HL-60/S4 treated with retinoic acid at 250 ng/mL for 4 days and 3 days (cell line): ENCODE data around the gene RRP36.
"Not testable (repeated sequence)": the region's sequence is repeated elsewhere in the genome, so short reads cannot be mapped to it uniquely, and the experiment has no call there.

Experiments
- in situ Hi-C: fragments of 300-500 bp; cut with MboI; formaldehyde crosslinking; loops from 2 replicates; pipeline ENCODE4 v1.7.0; 2022; ENCODE audit warnings: low sequenced_read_pairs

The RRP36 gene

DNA sequence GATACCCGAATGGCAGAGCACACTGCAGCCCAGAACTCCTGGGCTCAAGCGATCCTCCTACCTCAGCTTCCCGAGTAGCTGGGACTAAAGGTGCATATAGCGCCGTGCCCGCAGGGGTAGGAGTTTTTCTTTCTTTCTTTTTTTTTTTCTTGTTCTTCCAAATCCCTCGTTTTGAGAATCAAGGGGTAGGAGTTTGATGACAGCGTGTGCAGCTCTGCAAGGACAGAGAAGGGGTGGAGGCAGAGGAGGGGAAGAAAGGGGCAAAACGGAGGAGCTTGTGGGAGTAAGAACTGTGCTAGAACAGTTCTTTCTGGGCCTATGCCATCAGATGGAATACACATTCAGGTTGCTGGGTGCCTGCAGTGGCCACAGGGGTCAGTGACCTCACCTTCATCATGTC, 15.3 kb downstream of the RRP36 start:
- in situ Hi-C loops: no loop called here

GRCh38 chr6:43037197-43037596, 15.8 kb downstream of the RRP36 start:
- in situ Hi-C loops: no loop called here

DNA sequence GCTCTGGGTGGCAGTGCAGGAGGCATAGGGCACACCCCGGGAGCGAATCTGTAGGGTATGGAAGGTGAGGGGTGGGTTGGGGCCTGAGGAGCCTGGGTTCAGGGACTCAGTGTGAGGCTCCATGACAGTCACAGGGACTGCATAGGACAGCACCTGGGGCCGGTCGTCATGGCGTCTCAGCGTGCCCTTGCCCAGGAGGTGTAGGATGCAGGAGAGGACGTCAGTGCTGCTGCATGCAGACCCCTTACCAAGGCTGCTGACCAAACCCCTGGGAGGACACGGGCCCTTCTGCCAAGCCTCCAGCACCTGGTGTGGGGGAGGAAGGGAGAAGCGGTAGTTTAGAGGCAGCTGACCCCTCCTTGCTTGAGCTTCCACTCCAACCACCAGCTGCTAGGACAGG, 16.3 kb downstream of the RRP36 start:
- in situ Hi-C loops: no loop called here

DNA sequence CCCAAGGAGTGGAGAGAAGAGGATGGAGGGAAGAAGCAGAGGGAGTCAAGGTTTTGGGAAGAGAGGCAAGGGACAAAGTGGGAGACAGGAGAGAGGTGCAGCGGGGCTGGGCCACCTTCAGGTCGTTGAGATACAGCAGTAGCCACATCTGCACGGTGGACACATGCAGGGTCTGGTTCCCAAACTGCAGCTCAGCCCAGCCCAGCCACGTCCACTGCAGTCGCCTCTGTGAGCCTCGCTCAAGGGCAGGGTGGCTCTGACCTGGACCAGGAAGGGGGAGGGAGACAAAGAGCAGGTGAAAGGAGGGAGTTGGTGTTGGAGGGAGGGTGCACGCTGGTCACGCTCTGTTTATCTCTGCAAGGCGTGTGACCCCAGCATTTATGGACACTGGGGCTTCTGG, 17.3 kb downstream of the RRP36 start:
- in situ Hi-C loops: no loop called here

- in situ Hi-C loops: no loop called here
Observed at GRCh38 chr6:43040542-43041257, 19.3 kb downstream of the RRP36 start.

- in situ Hi-C loops: not testable (repeated sequence)
Observed at GRCh38 chr6:43041475-43041874, 20.1 kb downstream of the RRP36 start.

DNA sequence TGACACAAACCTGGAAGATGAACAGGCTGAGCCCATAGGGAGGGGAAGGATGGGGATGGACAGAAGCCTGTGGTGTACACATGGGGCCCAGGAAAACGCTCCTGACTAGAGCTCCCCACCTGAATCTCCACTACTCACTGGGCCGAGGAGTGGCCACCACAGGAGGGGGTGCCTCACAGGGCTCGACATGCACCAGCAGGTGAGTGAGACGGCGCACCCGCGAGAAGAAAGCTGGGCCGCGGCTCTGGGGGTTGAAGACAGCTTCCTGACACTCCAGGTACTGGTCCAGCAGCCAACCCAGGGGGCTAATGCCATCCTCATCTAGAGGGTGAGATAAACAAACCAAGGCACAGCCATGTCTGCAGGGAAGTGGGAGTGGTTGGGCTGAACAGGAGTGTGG, 21.9 kb downstream of the RRP36 start:
- in situ Hi-C loops: no loop called here

DNA sequence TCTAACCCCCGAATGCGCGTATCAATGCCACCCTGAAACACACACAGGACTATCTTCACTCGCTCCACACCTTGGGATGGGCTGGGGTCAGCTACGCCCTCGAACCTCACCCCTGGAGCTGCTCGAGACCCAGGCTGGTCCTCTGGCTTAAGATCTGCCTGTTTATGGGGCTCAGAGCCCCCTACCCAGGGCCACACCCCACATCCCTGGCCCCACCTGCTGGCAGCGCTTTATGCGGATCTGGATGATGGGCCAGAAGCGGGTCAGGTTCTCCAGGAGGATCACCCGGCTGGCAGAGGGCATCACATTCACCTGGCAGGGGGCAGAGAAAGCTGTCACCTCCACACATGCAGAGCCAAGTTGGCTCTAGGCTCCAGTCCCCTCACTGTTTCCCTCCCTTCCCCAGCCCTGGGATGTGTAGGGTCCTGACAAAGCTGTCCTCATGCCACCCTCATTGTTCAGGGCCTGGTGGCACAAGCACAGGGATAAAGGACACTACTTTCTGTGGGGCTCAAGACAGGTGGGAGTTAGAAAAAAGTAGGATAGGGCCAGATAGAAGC, 24.0 kb downstream of the RRP36 start:
- in situ Hi-C loops: no loop called here

- in situ Hi-C loops: no loop called here
Observed at GRCh38 chr6:43047998-43048397, 26.6 kb downstream of the RRP36 start.

DNA sequence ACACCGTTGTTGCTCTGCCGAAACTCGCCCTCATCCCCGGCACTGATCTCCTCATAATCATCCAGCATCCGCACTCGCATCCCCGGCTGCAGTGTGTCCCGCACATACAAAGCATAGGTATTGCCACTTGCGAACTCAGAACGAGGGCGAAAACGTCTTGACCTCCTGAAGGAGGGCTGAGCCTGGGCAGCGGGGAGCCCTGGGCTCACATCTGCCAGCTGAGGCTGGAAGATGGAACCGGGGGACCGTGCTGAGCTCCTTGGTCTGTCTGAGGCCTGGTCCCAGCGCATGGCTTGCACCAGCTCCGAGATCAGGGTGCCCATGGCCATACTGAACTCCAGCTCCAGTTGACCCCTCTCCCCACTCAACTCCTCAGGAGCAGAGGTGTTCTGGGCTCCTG, 29.6 kb downstream of the RRP36 start:
- in situ Hi-C loops: no loop called here

DNA sequence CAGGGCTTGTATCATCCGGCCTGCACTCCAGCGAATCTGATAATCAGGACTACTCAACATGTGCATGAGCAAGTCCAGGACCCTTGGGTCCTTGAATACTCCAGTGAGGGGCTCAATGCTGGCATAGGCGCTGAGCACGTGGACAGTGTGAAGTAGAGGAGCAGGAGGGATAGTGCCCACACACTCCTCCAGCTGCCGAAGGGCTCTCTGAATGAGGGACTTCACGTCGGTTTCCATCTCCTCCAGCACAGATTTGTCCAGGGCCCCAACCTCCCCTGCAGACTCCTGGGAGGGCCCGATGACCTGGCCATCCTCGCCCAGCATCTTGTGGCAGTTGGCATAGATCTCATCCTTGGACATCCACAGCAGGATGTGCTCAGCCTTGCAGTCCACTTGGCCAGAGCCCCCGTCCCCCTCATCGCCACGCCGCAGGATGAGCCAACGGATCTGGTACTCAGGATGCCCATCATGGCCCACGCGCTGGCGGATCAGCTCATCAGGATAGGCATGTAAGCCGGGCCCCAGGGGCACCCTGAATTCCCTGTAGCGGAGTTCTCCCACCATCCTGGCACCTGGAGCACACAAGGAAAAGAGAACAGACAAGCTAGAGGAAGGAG, 30.9 kb downstream of the RRP36 start:
- in situ Hi-C loops: no loop called here

- in situ Hi-C loops: no loop called here
Observed at GRCh38 chr6:43052842-43053544, 31.6 kb downstream of the RRP36 start.

GRCh38 chr6:43053545-43054205, 32.3 kb downstream of the RRP36 start, which contains the start of gene CUL7:
Gene CUL7 (minus strand): TSS chr6:43053851. CDS start chr6:43052788, 1,063 bp downstream.
- in situ Hi-C loops: no loop called here

- in situ Hi-C loops: no loop called here
Observed at GRCh38 chr6:43054206-43054943, 33.0 kb downstream of the RRP36 start.

DNA sequence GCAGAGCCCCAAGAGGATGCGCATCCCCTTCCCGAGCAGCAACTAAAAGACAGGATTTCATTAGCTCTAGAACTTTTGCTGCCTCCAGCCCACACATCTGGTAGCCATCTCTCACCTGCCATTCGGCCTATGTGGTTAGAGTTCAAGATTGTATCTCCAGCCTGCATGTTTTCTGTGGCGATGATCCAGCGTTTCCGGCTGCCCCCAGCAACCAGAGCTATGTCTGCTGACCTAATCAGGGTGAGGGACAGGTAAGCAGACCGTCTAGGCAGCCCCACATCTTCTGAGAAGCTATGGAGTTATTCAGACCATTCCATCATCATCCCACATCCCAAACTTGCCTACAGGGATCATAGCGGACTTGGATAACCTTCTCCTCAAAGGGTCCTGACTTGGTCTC, 34.5 kb downstream of the RRP36 start:
- in situ Hi-C loops: no loop called here

DNA sequence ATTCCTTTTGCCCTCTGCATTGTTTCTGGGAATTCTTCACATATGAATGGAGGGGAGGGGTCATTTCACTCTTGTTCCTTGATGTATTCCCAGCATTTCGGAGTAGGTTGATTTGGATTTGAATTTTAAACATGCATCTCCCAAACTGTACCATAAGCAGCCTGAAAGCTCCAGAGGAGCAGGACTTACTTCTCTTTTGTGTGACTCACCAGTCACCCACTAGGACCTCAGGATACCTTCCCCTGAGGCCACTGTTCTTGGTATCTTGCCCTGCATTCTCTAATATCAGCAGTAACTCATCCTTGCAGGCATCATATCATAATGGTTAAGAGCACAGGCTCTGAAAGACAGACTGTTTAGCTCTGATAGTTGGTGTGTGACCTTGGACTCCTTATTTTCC, 37.1 kb downstream of the RRP36 start:
- in situ Hi-C loops: no loop called here

DNA sequence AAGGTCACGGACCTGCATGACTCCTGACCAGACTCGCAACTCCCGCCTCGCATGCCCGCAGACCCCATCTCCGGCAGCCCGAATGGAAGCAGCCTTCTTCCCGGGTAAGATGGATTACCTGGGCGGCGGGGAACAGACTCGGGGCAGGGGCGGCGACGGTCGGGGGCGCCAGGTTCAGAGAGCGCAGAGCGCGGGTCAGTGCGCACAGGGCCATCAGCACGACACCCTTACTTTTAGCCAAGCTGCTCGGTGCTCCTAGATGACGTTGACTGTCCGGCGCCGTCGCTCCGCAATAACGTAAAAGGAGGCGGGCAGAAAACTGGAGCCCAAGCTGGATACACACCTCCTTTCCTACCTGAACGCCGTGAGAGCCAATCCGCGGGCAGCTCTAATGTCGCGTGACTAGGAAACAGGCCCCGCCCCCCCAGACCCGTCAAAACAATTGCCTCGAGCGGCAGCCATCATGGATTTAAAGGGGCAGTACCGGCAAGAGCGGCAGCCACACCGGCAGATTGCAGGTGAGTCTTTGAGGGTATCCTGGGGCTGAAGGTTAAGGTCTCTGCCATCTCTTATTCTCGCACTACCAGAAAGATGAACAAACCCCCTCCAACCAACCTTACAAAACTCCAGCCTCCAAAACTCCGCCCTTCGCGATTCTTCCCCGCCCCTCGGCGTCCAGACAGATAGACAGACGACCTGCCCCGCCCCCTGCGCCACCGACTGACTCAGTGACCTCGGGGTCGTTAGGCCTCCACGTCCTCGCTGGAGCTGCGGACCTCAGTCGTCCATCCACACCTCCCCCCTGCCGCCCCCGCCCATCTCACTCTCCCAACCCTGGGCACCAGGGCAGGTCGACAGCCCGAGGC, 38.0 kb downstream of the RRP36 start, which contains the start of the genes KLC4 and MRPL2:
Gene KLC4, plus strand, starts transcription at position 464 of the 866 bp plus-strand sequence. CDS start 1,705 bp downstream, outside the sequence.
Gene MRPL2, minus strand, starts transcription at position 267 of the 866 bp plus-strand sequence. Its CDS starts 53 bp downstream, at position 214.
- in situ Hi-C loops: no loop called here

DNA sequence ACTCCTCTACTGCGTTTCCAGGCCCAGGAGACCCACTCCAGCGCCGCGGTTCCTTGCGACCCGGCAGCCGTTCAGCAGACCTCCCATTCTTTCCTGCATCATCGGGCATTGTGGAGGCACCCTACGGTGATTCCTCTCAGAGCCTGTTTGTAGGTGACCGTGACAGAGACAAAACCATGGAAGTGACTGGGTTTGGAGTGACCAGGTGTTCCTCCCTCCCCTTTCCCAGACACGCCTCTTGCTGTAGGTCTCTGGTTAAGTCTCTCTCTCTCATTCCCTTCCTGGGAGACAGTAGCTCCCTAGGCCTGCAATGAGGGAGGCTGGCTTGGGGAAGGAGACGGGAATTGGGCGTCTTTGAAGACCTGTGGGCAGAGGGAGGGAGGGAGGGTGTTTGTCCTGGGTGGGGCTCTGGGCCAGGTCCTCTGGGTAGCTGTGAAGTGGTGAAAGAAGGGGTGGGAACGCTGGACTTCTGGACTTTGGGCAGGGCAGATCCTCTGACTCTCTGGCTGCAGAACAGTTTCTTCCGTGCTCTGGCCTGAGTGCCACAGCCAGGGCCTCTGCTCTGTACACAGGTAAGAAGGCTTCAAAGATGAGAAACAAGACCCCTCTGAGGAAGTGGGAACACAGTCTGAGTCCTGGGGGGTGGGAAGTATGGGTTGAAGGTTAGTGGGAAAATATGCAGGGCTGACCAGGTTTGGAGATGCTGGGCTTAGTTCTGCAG, 38.8 kb downstream of the RRP36 start:
- in situ Hi-C loops: no loop called here
